ENCODE measurements around the gene MYO5B.
A peak's percentile ranks its signal among the peaks of the same experiment; 100 is the strongest.

Gene MYO5B

DNA sequence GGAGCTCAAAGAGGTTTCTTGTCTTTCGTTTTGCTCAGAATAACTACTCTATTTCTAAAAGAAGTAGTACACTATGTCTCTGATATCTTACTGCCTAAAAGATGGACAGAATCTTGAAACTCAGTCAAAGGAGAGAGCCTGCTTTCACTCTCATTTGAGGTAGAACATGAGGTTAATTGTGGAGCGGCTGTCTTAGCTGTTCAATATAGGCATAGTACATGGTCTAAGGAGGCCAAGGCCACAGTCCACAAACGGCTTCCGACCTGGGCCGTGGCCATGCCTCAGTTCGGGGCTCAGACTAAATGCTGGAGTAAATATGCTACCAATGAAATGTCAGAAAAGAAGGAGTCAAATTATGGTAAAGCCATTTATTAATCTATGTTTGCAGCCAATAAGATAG lies 195.8 kb downstream of the MYO5B start:
- intact Hi-C loops (cut with DNase I): no loop called here
- DNase-seq: no peak

DNA sequence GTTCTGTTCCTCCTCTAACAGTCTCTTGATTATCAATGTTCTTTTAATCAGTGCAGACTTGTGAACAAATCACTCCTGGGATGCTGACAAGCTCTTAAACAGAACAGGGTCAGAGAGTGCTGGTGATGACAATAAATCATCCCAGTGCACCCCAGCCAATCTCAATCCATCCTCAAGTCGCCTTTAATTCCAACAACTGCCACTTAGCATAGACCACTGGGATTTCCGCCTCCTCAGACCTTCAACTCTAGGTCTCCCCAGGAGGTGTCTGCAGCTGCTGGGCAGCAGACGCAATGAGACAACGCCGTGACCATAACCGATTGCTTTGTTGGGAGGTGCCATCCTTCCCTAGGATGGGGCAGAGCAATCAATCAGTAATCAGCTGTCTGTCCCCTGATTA lies 197.4 kb downstream of the MYO5B start:
- intact Hi-C loops (cut with DNase I): no loop called here
- no peak for DNase-seq

DNA sequence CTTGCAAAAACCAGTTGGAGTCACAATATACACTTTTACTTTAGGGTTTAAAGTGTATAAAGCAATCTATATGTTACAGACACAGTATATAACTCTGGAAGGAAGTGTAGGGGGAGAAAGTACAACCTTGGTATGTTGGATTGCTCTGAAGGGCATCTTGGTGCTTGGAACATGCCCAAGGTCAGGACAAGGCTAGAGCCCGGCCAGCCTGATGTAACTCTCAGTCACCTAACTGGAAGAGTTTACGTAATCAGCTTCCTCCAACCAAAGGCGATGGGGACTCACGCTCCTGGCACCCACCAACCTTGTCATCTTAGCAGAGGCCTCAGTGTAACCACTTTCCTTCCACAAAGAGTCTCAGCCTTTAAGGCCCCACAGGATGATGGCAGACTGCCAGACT lies 200.5 kb downstream of the MYO5B start:
- intact Hi-C loops (cut with DNase I): no loop called here
- DNase-seq: no peak

DNA sequence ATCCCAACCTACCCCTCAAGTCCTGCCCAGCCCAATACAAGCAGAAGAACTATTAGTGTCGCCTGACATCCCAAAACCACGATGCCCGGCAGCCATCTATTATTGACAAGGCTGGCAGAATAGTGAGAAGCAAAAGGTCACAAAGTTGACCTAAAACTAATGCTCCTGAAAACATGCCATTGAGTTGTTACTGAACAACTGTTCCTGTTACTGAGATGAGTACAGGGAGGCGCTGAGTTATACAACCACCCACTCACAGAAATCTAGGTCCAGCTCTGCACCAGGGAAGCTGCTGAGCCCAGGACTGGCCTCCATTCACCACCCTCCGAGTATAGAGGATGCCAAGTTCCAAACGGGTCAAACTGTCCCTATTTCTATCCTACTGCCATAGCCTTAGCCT lies 201.6 kb downstream of the MYO5B start:
- DNase-seq: no peak
- intact Hi-C loops (cut with DNase I): no loop called here

DNA sequence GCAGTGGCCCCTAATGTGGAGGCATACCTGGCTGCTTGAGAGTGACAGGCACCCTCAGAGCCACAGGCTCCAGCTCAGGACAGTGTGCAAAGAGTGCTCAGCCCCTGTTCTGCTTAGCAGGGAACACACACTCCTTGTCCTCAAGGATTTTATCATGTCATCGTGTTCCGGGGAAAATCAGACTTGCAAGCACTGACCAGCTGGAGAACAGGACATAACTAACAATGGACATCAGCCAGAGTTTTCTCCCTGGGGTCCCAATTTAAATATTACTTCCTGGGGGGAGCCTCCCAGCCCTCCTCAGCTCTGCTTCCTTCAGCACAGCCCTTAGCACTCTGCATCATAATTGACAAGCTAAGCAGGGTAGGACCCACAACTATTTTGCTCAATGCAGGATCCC lies 206.2 kb downstream of the MYO5B start:
- intact Hi-C loops (cut with DNase I): no loop called here
- DNase-seq: no peak

DNA sequence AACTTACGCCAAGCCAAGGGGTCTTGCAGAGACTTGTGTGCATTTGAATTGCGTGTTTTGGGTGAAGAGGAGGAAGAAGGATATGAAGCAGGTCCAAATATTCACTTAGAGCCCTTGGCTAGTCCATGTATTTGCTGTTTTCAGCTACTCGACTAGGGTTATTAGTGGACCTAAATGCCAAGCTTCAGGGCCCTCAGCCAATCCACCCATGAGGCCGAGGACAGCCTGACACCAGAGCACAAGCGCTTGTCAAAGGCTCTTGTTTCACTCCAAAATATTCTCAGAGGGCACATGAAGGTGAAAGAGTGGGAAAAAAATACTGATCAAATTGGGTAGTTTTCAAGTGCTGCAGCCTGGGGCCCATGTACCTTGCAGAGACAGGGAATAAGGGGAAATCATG lies 206.8 kb downstream of the MYO5B start:
- DNase-seq: no peak
- intact Hi-C loops (cut with DNase I): no loop called here

DNA sequence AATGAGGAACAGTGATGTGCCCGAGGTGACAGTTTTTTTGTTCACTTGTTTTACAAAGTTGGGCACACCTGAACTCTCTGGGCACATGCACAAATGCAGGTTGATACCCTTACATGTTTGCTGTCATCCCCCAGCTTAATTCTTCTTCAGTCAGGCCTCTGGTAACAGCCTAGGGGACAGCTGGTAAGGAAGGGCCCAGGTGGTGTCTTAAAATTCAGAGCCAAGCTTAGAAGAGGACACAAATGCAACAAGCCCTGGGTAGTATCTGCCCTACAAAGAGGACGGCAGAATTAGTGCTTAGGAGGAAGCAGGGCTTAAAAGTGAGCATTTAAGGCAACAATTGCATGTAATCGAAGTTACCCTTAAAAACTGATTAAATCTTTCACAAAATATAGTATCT lies 209.7 kb downstream of the MYO5B start:
- no peak for DNase-seq
- intact Hi-C loops (cut with DNase I): no loop called here

DNA sequence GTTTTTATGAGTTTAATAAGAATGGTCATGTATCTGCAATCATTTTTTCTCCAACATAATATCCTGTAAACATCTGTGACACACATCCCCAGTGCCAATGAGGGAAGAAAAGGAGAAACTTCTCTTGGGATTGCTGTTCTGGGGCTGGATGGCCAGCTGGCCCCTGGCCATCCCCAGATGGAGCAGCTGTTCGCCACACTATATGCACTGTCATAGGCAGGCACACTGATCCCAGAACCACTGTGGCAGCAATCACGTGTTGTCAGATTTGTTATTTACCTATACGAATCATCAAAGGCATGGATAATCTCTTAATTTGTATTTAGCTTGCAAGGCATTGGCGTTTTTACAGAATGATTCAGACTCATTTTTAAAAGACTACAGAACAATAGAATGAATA lies 214.1 kb downstream of the MYO5B start:
- intact Hi-C loops (cut with DNase I): no loop called here
- peak in 3 of 42 donors; percentile 15 to 42 (median 28) for DNase-seq

DNA sequence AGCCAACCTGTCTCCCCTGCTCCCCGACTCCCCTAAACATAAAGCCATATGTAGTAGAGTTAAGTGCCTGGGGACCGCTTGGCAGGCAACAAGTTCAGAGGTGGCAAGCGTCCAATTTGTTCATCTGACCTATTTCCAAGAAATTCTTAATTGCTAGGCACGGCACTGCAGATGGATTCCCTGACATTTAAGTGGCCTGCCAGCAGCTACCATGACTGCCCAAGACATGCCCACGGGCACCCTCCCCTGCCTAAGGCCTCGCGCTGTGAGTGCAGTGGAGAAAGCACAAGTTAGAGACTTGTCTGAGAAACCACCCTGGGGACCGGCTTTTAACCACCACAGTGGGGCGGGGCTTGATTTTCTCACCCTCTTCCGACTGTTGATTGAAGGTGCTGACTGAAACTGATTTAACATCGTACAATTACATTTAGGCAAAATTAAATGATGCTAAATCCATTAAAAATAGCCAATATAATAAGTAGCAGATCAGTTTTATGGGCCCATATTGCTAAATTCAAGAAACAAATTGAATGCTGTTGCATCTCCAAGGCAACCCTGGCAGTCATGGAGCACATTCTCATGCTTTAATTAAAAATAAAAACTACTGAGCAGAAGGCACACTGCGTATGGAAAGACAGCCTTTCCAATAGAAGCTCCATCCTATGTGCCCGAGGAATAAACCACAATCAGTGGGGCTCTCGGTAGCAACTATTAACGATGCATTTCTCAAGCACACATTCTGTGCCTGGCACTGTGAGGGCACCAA lies 218.0 kb downstream of the MYO5B start:
- peak in 19 of 42 donors; percentile 6 to 59 (median 25) for DNase-seq
- intact Hi-C loops (cut with DNase I): no loop called here

DNA sequence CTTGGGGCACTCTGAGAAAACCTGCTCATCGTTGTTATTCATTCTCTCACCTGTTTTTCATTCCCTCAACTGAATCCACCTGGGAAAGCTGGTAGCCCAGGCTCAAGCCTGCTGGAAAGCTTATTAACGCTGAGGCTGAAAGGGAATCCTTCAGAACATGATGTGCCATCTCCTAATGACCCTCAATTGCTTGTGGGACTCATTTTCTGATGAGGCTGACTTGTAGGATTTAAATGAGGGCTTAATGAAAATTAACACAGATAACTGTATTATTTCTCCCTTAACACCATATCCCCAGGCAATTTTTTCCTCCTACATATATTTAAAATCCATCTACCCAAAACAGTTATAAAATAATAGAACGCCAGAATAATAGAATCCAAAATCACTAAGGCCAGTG lies 218.9 kb downstream of the MYO5B start:
- intact Hi-C loops (cut with DNase I): no loop called here
- DNase-seq: no peak

DNA sequence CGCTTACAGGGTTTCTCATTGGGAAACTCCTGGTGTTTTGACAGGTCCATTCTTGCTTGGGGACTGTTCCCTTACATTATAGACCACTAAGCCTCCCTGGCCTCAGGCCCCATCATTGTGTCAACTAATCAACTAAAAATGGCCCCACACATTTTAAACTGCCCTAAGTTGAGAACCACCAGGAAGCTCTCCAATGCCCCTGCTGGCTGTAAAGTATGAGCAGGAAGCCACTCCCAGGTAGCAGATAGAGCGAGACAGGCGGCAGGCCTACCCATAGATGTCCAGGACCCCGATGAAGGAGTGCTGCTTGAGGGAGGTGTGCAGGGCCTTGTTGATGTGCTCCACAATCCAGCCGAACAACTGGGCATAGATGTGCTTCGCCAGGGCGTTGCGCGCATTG lies 220.9 kb downstream of the MYO5B start:
- intact Hi-C loops (cut with DNase I): no loop called here
- no peak for DNase-seq

DNA sequence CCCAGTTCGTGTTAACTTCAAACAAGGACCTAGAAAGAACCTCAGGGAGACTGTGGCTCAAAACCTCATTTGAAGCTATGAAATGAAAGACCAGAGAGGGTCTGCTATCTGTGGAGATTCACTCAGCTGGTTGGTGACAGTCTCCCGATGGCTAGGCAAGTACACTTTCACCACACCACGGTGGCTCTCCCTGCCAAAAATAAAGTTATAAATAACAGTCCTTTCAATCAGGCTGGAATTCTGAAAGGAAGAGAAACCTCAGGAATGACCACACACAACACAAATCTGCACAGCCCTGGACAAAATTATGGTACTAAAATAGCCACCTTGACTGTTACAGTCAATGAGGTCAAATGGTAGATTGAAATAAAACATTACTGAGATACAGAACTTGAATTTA lies 221.4 kb downstream of the MYO5B start:
- no peak for DNase-seq
- intact Hi-C loops (cut with DNase I): no loop called here

DNA sequence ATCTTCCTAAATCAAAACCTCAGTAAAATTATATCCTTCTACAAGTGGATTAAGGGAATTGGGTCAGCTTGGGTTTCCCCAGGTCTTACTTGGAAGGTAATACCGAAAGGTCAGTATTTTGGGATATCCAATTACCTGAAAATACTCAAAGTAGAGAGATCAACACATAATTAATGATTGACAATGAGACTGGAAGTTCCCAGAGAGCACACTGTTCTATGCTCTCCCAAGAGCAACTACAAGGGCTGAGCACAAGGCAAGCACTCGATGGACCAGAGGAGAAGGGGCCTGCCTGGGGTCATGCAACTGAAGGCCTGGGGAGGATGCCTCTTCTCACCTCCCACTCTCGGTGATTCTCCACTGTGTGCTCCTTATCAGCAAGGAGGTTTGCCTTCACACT lies 222.4 kb downstream of the MYO5B start:
- no peak for DNase-seq
- intact Hi-C loops (cut with DNase I): no loop called here

DNA sequence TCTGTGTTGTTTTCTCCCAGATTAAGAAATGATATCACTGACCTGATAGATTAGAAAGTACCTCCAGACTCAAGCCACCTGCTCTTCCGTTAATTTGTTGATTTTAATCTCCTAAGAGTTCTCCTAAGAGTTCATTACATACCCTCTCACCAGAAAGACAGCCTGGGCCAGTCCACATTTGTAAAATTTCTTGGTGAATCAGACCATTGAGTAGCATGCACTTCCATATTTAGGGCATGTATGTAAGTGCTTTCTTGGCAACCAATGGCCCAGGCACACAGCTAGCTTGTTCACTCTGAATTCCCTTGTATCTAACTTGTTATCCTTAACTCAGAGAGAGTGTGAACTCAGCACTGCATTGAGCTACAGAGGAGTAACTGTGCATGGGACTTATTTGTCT lies 223.5 kb downstream of the MYO5B start:
- DNase-seq: no peak
- intact Hi-C loops (cut with DNase I): no loop called here

DNA sequence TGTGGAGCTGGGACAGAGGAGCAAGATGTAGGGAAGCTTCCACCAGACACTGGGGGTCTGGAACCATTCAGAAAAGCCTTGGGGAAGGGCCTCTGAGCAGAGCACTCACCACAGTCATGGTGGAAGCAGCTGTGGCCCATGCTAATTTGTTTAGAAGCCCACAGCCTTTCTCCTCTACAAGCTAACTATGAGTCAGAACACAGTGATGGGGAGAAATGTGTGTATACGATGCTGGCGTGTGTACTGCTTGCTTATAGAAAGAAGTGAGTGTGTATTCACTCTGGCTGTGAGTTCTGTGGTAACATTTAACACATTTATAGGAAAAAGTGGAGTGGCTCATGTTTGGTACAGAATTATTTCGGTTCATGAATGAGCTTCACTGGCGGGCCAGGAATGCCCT lies 224.6 kb downstream of the MYO5B start:
- no peak for DNase-seq
- intact Hi-C loops (cut with DNase I): no loop called here

DNA sequence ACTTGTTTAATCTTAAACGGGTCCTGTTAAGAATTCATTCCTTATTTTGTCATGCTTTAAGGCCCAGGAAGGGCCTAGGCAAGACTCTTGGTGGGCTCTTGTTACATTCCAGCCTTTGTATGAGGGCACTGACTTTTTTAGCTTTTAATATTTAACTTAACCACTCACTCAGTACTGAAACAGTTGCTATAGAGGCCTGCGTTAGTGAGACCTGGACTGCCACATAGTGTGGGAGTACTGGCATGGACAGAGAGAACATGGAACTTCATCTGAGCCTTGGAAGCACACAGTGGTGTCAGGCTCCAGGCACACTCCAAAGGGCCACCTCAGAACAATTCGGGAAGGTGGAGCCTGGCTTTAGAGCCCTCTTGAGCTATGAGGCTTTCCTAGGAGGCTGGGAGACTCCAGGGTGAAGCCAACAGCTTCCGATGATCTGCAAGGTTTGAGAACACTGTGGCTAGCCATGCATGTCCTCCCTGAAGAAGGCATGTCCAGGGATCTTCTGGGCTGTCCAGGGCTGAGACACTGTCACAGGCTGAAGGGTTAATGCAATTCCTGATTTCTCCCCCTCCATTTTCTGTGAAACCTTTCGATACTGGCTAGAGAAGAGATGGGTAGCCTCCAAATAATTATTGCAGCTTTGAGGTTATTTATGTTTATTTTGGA lies 226.2 kb downstream of the MYO5B start:
- no peak for DNase-seq
- intact Hi-C loops (cut with DNase I): no loop called here

DNA sequence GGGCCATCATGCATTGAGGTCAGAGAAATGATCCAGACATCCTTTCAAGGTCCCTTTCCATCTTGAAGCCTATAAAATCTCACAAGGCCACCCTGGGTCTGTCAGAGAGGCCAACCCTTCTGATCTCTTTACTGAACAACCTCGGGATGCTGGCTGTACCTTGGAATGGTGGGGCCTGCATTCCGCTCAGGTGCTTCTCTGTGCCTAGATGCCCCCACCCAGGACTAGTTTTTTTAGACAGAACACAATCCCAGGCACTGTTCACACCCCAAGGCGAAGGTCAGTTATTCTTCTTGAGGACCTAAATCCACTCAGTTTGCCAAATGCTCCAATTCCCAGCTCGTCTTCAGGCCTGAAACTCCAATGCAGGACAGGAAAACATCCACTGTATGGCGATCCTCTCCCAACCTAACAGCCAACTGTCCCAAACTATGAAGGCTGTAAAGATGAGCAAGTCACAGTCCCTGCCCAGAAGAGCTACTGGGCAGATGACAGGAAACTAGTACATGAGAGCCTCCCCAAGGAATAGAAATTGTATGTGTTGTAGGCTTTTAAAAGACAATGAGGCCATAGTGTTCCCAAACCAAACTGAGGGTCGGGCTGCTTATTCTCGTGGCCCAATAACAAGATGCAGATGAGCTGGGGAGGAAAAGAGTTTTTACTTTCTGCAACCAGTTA lies 227.2 kb downstream of the MYO5B start:
- DNase-seq: no peak

DNA sequence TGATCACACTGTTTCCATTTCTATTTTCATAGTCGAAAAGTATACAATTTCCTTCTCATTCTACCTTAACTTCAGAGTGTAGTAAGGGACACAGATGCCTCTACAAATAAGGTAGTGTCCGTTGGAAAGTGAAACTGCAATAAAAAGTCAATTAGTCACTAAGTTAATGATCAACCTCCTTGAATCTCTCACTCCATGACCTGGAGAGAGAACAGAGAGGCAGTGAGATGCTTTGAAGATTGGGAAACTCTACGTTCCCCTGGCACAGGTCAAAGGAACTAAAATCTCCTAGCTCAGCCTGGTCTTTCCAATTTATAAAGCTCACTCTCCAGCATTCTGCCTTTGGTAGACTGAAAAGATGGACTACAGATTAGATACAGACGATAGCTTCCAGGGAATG lies 227.8 kb downstream of the MYO5B start:
- no peak for DNase-seq
- intact Hi-C loops (cut with DNase I): no loop called here

More for the DNA sequence above, 227.2 kb downstream of the MYO5B start:
- intact Hi-C loops (cut with DNase I): no loop called here

DNA sequence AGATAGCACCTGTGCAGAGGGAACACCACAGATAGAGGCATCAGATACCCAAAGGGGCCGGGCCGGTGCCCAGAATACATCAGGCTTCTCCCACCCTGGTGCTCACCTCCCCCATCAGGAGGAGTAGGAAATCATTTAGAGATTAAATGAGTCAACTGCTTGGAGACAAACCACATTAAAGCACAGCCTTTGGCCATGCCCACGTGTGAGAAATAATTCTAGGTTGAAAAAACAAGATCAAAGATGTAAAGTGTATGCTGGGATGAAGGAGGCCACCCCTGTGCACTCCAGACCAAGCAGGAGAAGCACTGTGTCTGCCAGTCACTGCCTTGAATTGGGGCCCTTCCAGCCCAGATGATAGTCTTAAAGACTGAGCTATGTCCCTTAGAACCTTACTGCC lies 228.9 kb downstream of the MYO5B start:
- intact Hi-C loops (cut with DNase I): no loop called here
- no peak for DNase-seq

DNA sequence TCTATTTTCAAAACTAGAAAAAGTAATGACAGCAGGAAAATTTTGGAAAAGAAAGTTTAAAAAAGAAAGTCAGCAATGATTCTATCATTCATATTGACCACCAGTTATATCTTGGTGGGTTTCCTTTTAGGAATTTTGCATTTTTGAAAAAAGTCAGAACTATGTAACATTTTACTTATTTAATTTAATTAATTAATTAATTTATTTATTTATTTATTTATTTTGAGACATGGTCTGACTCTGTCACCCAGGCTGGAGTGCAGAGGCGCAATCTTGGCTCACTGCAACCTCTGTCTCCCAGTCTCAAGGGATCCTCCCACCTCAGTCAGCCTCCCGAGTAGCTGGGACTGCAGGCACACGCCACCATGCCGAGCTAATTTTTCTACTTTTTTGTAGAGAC lies 231.7 kb downstream of the MYO5B start:
- intact Hi-C loops (cut with DNase I): no loop called here
- DNase-seq: no peak

DNA sequence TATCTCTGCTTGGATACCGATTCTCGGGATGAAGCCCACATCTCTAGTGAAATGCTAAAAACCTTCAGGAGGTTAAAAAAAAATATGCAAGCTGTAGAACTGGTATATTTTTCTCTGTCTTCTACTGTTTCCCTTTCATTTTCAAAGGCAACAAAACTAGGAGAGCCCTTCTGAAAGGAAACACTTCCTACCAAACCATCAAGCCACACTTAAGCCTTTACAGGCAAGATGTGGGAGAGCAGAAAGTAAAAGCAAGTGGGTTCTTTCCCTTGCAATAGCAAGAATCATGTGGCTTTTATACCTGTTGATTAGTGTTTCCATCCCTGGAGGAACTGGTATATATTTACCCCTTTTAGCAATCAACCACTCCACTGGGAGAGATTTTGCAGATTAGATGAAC lies 233.7 kb downstream of the MYO5B start:
- no peak for DNase-seq
- intact Hi-C loops (cut with DNase I): no loop called here

All from head of caudate nucleus (tissue), 42 donors.